T-helper 17 cell (primary cell): ENCODE measurements around the gene BRINP3. TPM values are rescaled to one million over a fixed set of nuclear protein-coding genes. Genes with fewer than 3 reads are reported as not detected.
"Not testable (repeated sequence)": the region's sequence is repeated elsewhere in the genome, so short reads cannot be mapped to it uniquely, and the experiment has no call there.

Experiments
- ATAC-seq: fragments of 150-1000 bp; cut with Tn5 transposase; 2 replicates; pipeline ENCODE4 v1.10.0; 2021; ENCODE audit warnings: mild to moderate bottlenecking, moderate library complexity
- DNase-seq, 3 donors: peaks; one replicate each; pipeline versions ENCODE4 v3.0.0 to v3.0.0-alpha.2; 2020 to 2021
- H3K9me3 ChIP-seq: one replicate; pipeline ENCODE4 v1.7.0; 2013; ENCODE audit warnings: low read length, mild to moderate bottlenecking; ENCODE audit not compliant: control insufficient read depth, poor library complexity, severe bottlenecking
- H3K27ac Mint-ChIP-seq: one replicate; pipeline ENCODE4 v1.8.0; 2022; ENCODE audit warnings: mild to moderate bottlenecking, moderate library complexity, mixed read lengths
- H3K27me3 Mint-ChIP-seq: one replicate; pipeline ENCODE4 v1.8.0; 2022; ENCODE audit warnings: mixed read lengths
- H3K36me3 Mint-ChIP-seq: one replicate; pipeline ENCODE4 v1.8.0; 2022; ENCODE audit warnings: low read depth, mixed read lengths
- H3K4me1 Mint-ChIP-seq: one replicate; pipeline ENCODE4 v1.8.0; 2022; ENCODE audit warnings: mild to moderate bottlenecking, mixed read lengths
- H3K4me3 Mint-ChIP-seq: one replicate; pipeline ENCODE4 v1.8.0; 2022; ENCODE audit warnings: mild to moderate bottlenecking, moderate library complexity, mixed read lengths
- total RNA-seq, 4 donors: library from RNA in 2 of 4; stranded (reverse) in 2 of 4; gene quantifications; one replicate each; pipeline ENCODE4 v1.2.3 and lab custom pipeline; 2022 to 2026

BRINP3 gene
- total RNA-seq (not detected), total RNA-seq (lab: John Stamatoyannopoulos, UW) (0 reads per million in 2 donors)

GRCh38 chr1:190477762-190478148 is at the start of gene BRINP3:
BRINP3 (minus strand) TSS chr1:190477864.
- H3K27ac Mint-ChIP-seq = no peak within 1 kb of the TSS
- H3K4me1 Mint-ChIP-seq = peaks cover 2% of the 10 kb centered on the region
- peaks cover 16% of the 10 kb centered on the region for H3K27me3 Mint-ChIP-seq
- DNase-seq = no peak
- no peaks in the 10 kb centered on the region for H3K36me3 Mint-ChIP-seq
- ATAC-seq = no peak
- H3K4me3 Mint-ChIP-seq = peak within 1 kb of the TSS; percentile 21
- no peaks in the 10 kb centered on the region for H3K9me3 ChIP-seq

GRCh38 chr1:190511554-190511953 is 33.9 kb upstream of the BRINP3 start:
- no peak overlapping the region for H3K27ac Mint-ChIP-seq

GRCh38 chr1:190507357-190507756 is 29.7 kb upstream of the BRINP3 start:
- no peaks in the 10 kb centered on the region for H3K27me3 Mint-ChIP-seq
- ATAC-seq (no peak), DNase-seq (no peak)
- H3K4me3 Mint-ChIP-seq = no peak overlapping the region
- no peaks in the 10 kb centered on the region for H3K36me3 Mint-ChIP-seq
- H3K4me1 Mint-ChIP-seq = no peaks in the 10 kb centered on the region
- no peaks in the 10 kb centered on the region for H3K9me3 ChIP-seq
- no peak overlapping the region for H3K27ac Mint-ChIP-seq

More at GRCh38 chr1:190511554-190511953, 33.9 kb upstream of the BRINP3 start:
- H3K9me3 ChIP-seq = no peaks in the 10 kb centered on the region
- no peaks in the 10 kb centered on the region for H3K4me1 Mint-ChIP-seq
- no peak overlapping the region for H3K4me3 Mint-ChIP-seq
- H3K36me3 Mint-ChIP-seq = no peaks in the 10 kb centered on the region
- H3K27me3 Mint-ChIP-seq = no peaks in the 10 kb centered on the region
- ATAC-seq (no peak), DNase-seq (no peak)

- not testable (repeated sequence) for H3K9me3 ChIP-seq, H3K36me3 Mint-ChIP-seq, H3K4me3 Mint-ChIP-seq, H3K4me1 Mint-ChIP-seq, H3K27ac Mint-ChIP-seq, ATAC-seq, DNase-seq, H3K27me3 Mint-ChIP-seq
These were observed 26.9 kb upstream of the BRINP3 start for GRCh38 chr1:190504539-190504938.

GRCh38 chr1:190497565-190497964 is 19.9 kb upstream of the BRINP3 start:
- Mint-ChIP-seq H3K4me3 (no peak overlapping the region), H3K4me1 (no peaks in the 10 kb centered on the region), H3K27me3 (no peaks in the 10 kb centered on the region), H3K36me3 (no peaks in the 10 kb centered on the region), H3K27ac (no peak overlapping the region)
- no peaks in the 10 kb centered on the region for H3K9me3 ChIP-seq
- ATAC-seq (no peak), DNase-seq (no peak)

- DNase-seq (no peak), ATAC-seq (no peak)
- H3K4me1 Mint-ChIP-seq = no peaks in the 10 kb centered on the region
- no peaks in the 10 kb centered on the region for H3K27me3 Mint-ChIP-seq
- no peak overlapping the region for H3K27ac Mint-ChIP-seq
- no peak overlapping the region for H3K4me3 Mint-ChIP-seq
- H3K9me3 ChIP-seq = no peaks in the 10 kb centered on the region
- no peaks in the 10 kb centered on the region for H3K36me3 Mint-ChIP-seq
These were observed 16.8 kb upstream of the BRINP3 start for GRCh38 chr1:190494451-190494850.

- ATAC-seq (no peak), DNase-seq (no peak)
- no peak overlapping the region for H3K4me3 Mint-ChIP-seq
- no peak overlapping the region for H3K27ac Mint-ChIP-seq
- H3K9me3 ChIP-seq = no peaks in the 10 kb centered on the region
- no peaks in the 10 kb centered on the region for H3K27me3 Mint-ChIP-seq
- H3K4me1 Mint-ChIP-seq = no peaks in the 10 kb centered on the region
- no peaks in the 10 kb centered on the region for H3K36me3 Mint-ChIP-seq
These were observed 13.7 kb upstream of the BRINP3 start for GRCh38 chr1:190491404-190491803.

GRCh38 chr1:190484045-190484444 is 6.4 kb upstream of the BRINP3 start:
- ATAC-seq (no peak), DNase-seq (no peak)
- no peaks in the 10 kb centered on the region for H3K9me3 ChIP-seq
- Mint-ChIP-seq H3K27me3 (no peaks in the 10 kb centered on the region), H3K4me1 (no peaks in the 10 kb centered on the region), H3K36me3 (no peaks in the 10 kb centered on the region), H3K27ac (no peak overlapping the region), H3K4me3 (no peak overlapping the region)

GRCh38 chr1:190480231-190480630 is 2.6 kb upstream of the BRINP3 start:
- ATAC-seq (no peak), DNase-seq (no peak)
- no peak overlapping the region for H3K4me3 Mint-ChIP-seq
- H3K27me3 Mint-ChIP-seq = peaks cover 8% of the 10 kb centered on the region
- H3K9me3 ChIP-seq = no peaks in the 10 kb centered on the region
- no peak overlapping the region for H3K27ac Mint-ChIP-seq
- H3K36me3 Mint-ChIP-seq = no peaks in the 10 kb centered on the region
- H3K4me1 Mint-ChIP-seq = peaks cover 2% of the 10 kb centered on the region

GRCh38 chr1:190479516-190479915 is 1.9 kb upstream of the BRINP3 start:
- H3K4me3 Mint-ChIP-seq = no peak overlapping the region
- peaks cover 2% of the 10 kb centered on the region for H3K4me1 Mint-ChIP-seq
- no peaks in the 10 kb centered on the region for H3K36me3 Mint-ChIP-seq
- peaks cover 12% of the 10 kb centered on the region for H3K27me3 Mint-ChIP-seq
- H3K27ac Mint-ChIP-seq = no peak overlapping the region
- no peaks in the 10 kb centered on the region for H3K9me3 ChIP-seq
- ATAC-seq = no peak
- DNase-seq = no peak

- Mint-ChIP-seq H3K4me3 (no peak overlapping the region), H3K4me1 (peaks cover 2% of the 10 kb centered on the region)
These were observed 1.4 kb upstream of the BRINP3 start for GRCh38 chr1:190479050-190479397.

GRCh38 chr1:190478149-190479049 is 735 bp upstream of the BRINP3 start:
- peaks cover 16% of the 10 kb centered on the region for H3K27me3 Mint-ChIP-seq
- H3K4me3 Mint-ChIP-seq = peak overlapping the region; percentile 21
- no peak for DNase-seq
- ATAC-seq = no peak
- no peak overlapping the region for H3K27ac Mint-ChIP-seq
- H3K9me3 ChIP-seq = no peaks in the 10 kb centered on the region
- H3K36me3 Mint-ChIP-seq = no peaks in the 10 kb centered on the region
- peaks cover 2% of the 10 kb centered on the region for H3K4me1 Mint-ChIP-seq

More at GRCh38 chr1:190479050-190479397, 1.4 kb upstream of the BRINP3 start:
- Mint-ChIP-seq H3K27ac (no peak overlapping the region), H3K27me3 (peaks cover 16% of the 10 kb centered on the region), H3K36me3 (no peaks in the 10 kb centered on the region)
- DNase-seq (no peak), ATAC-seq (no peak)
- H3K9me3 ChIP-seq = no peaks in the 10 kb centered on the region

- H3K27me3 Mint-ChIP-seq = peaks cover 16% of the 10 kb centered on the region
- no peak for ATAC-seq
These were observed 858 bp downstream of the BRINP3 start for GRCh38 chr1:190476806-190477205.

GRCh38 chr1:190476321-190476720 is 1.3 kb downstream of the BRINP3 start:
- Mint-ChIP-seq H3K36me3 (no peaks in the 10 kb centered on the region), H3K27ac (no peak overlapping the region), H3K4me3 (no peak overlapping the region), H3K27me3 (peaks cover 16% of the 10 kb centered on the region), H3K4me1 (peaks cover 2% of the 10 kb centered on the region)
- DNase-seq (no peak), ATAC-seq (no peak)
- no peaks in the 10 kb centered on the region for H3K9me3 ChIP-seq

More at GRCh38 chr1:190476806-190477205, 858 bp downstream of the BRINP3 start:
- no peak overlapping the region for H3K27ac Mint-ChIP-seq
- H3K36me3 Mint-ChIP-seq = no peaks in the 10 kb centered on the region
- H3K9me3 ChIP-seq = no peaks in the 10 kb centered on the region
- no peak for DNase-seq
- no peak overlapping the region for H3K4me3 Mint-ChIP-seq
- H3K4me1 Mint-ChIP-seq = peaks cover 2% of the 10 kb centered on the region
